ENCODE data around the gene SAPCD2.
"Not testable (repeated sequence)": the region's sequence is repeated elsewhere in the genome, so short reads cannot be mapped to it uniquely, and the experiment has no call there.

- TF ChIP-seq CTCF, POLR2AphosphoS5 (IDR thresholded peaks at IDR 0.05): not testable (repeated sequence)
These were observed 47.8 kb upstream of the SAPCD2 start for GRCh38 chr9:137118092-137118603.

Data from suprapubic skin (tissue), 3 donors.